K562 (cell line): ENCODE data around the gene KCNAB2. TPM values are rescaled to one million over a fixed set of nuclear protein-coding genes. Genes with fewer than 3 reads are reported as not detected.

ENCODE experiments used
- ATAC-seq: fragments of 200-7000 bp; cut with Tn5 transposase; 3 replicates; pipeline ENCODE4 v1.9.1; 2020; ENCODE audit warnings: moderate library complexity
- BruUV-seq: library from RNA; stranded (reverse); fragments of 400-500 nt; replicated peaks from 2 replicates; lab custom pipeline; 2021; lab: Mats Ljungman, UMichigan
- CTCF ChIA-PET: fragments of 300-600 bp; formaldehyde crosslinking; extraction: SDS; loops from one replicate; lab custom pipeline; 2021; ENCODE audit warnings: low intra/inter-chr PET ratio; lab: Yijun Ruan, JAX
- POLR2A ChIA-PET: fragments of 300-600, 350-650 bp; sonication (Branson Sonifier 250); formaldehyde crosslinking; extraction: SDS; loops from one replicate; lab custom pipeline; 2021; ENCODE audit warnings: antibody characterized with exemption, inconsistent platforms; lab: Yijun Ruan, JAX
- DNase-seq, 4 experiments: peaks; one replicate each; pipeline versions ENCODE4 v3.0.0 to v3.0.0-alpha.2; 2011 to 2018; ENCODE audit warnings: low spot score in 3 of 4, mixed read lengths in 3 of 4; ENCODE audit errors: extremely low read depth in 1 of 4
- FAIRE-seq: peaks from 2 replicates; lab custom pipeline; 2011; peaks lifted over from hg19 to GRCh38; lab: Jason Lieb, UNC
- H2AFZ ChIP-seq: 2 replicates; pipeline ENCODE4 v1.6.0; 2011; ENCODE audit warnings: low read depth, low read length, control low read depth, inconsistent platforms
- H3K27ac ChIP-seq: fragments of 200-600 bp; 3 replicates; pipeline ENCODE4 v1.8.0; 2011; ENCODE audit warnings: low read depth, mild to moderate bottlenecking, control low read depth, inconsistent platforms, low read length, moderate library complexity, mixed read lengths; ENCODE audit errors: extremely low read depth
- H3K27me3 ChIP-seq, 2 experiments: fragments of 300-600 bp in 1 of 2; 2 replicates in 1 of 2; 3 replicates in 1 of 2; pipeline versions ENCODE4 v1.6.0 to v1.8.0; 2011; ENCODE audit warnings: inconsistent platforms in 2 of 2, low read length in 2 of 2, mild to moderate bottlenecking in 1 of 2, mixed read lengths in 1 of 2, moderate library complexity in 1 of 2; ENCODE audit not compliant: control insufficient read depth in 2 of 2, insufficient read depth in 2 of 2
- H3K36me3 ChIP-seq: fragments of 300-600 bp; 3 replicates; pipeline ENCODE4 v1.8.0; 2011; ENCODE audit warnings: mild to moderate bottlenecking, low read length, inconsistent platforms; ENCODE audit not compliant: control insufficient read depth, insufficient read depth
- H3K4me1 ChIP-seq, 2 experiments: fragments of 200-600 bp in 1 of 2; replicated peaks in 1 of 2; 2 replicates in 1 of 2; 3 replicates in 1 of 2; pipeline versions ENCODE4 v1.5.1 to v1.8.0; 2011; ENCODE audit warnings: inconsistent platforms in 2 of 2, low read length in 2 of 2, mild to moderate bottlenecking in 1 of 2, mixed read lengths in 1 of 2, moderate library complexity in 1 of 2; ENCODE audit not compliant: control insufficient read depth in 2 of 2, insufficient read depth in 2 of 2
- H3K4me2 ChIP-seq: 2 replicates; pipeline ENCODE4 v1.6.1; 2011; ENCODE audit warnings: low read length, control low read depth, inconsistent platforms, mixed read lengths; ENCODE audit not compliant: insufficient read depth
- H3K4me3 ChIP-seq: fragments of 200-600 bp; sonication (generic), shearing (Covaris generic); 2 replicates; pipeline ENCODE4 v1.5.1; 2016; ENCODE audit warnings: control low read depth, inconsistent platforms
- H3K79me2 ChIP-seq: fragments of 200-600 bp; 3 replicates; pipeline ENCODE4 v1.8.0; 2011; ENCODE audit warnings: low read length, inconsistent platforms; ENCODE audit not compliant: control insufficient read depth, insufficient read depth
- H3K9ac ChIP-seq, 2 experiments: 2 replicates each; pipeline versions ENCODE4 v1.6.0 to v1.6.1; 2011; ENCODE audit warnings: low read depth in 2 of 2, low read length in 2 of 2, control low read depth in 1 of 2, inconsistent platforms in 1 of 2, mild to moderate bottlenecking in 1 of 2, mixed read lengths in 1 of 2; ENCODE audit not compliant: insufficient read depth in 1 of 2
- H3K9me1 ChIP-seq: one replicate; pipeline ENCODE4 v1.6.0; 2011; ENCODE audit warnings: inconsistent platforms, mild to moderate bottlenecking, low read length, moderate library complexity; ENCODE audit not compliant: control insufficient read depth, insufficient read depth
- H3K9me3 ChIP-seq: replicated peaks from 2 replicates; pipeline ENCODE4 v1.5.1; 2011; ENCODE audit warnings: low read depth, low read length, inconsistent platforms; ENCODE audit not compliant: control insufficient read depth, insufficient read depth
- H4K20me1 ChIP-seq: replicated peaks from 2 replicates; pipeline ENCODE4 v1.6.1; 2011; ENCODE audit warnings: low read length, inconsistent platforms, mixed read lengths; ENCODE audit not compliant: control insufficient read depth, insufficient read depth
- E4F1 ChIP-seq: fragments of 250-450 bp; sonication (Bioruptor Pico); IDR thresholded peaks from 2 replicates; pipeline ENCODE4 v1.5.0; 2021; ENCODE audit warnings: mild to moderate bottlenecking, borderline replicate concordance
- MCM2 ChIP-seq: fragments of 450-650 bp; IDR thresholded peaks from 2 replicates; pipeline ENCODE4 v1.6.1; 2017; ENCODE audit warnings: low read depth, mild to moderate bottlenecking
- ZBTB7A ChIP-seq: IDR thresholded peaks from 2 replicates; pipeline ENCODE4 v1.6.1; 2011; ENCODE audit warnings: low read depth, mild to moderate bottlenecking, low read length, moderate library complexity, borderline replicate concordance; ENCODE audit not compliant: control insufficient read depth
- ZNF274 ChIP-seq: IDR thresholded peaks from 2 replicates; pipeline ENCODE4 v1.6.1; 2011; ENCODE audit warnings: low read depth, mild to moderate bottlenecking, low read length, moderate library complexity, borderline replicate concordance
- WGBS: fragments of 100-300 bp; shearing (Covaris generic); methylation state at CpG from one replicate; pipeline ENCODE4 v1.1.6; 2016; ENCODE audit warnings: low coverage, mixed read lengths; ENCODE audit not compliant: insufficient coverage; ENCODE audit errors: missing lambda C conversion rate; 5-methylcytosine and 5-hydroxymethylcytosine counted together
- in situ Hi-C: fragments of 300-500 bp; cut with MboI; formaldehyde crosslinking; loops from 4 replicates; pipeline ENCODE4 v1.15.0; 2018; ENCODE audit warnings: inconsistent platforms, mixed read lengths
- intact Hi-C: fragments of 100-400 bp; cut with micrococcal nuclease; formaldehyde crosslinking; loops from 2 replicates; pipeline ENCODE4 v1.14.2; 2022
- polyA plus RNA-seq, 8 experiments: library from polyadenylated mRNA; depleted of rRNA in 4 of 8; stranded (reverse) in 5 of 8; unstranded in 3 of 8; fragments of >200 nt; fragmentation: Nextera tagmentation in 2 of 8; fragmentation: Illumina TruSeq in 1 of 8; extraction: Ambion mirVana in 2 of 8; extraction: Trizol in 1 of 8; gene quantifications; 2 replicates each; pipeline versions ENCODE4 v1.2.1 to v1.2.3, GENCODE V29; 2011 to 2014; ENCODE audit warnings: inconsistent platforms in 1 of 8, missing spikeins in 1 of 8
- total RNA-seq, 7 experiments: library from RNA; depleted of rRNA in 6 of 7; stranded (reverse); fragments of >200 nt in 6 of 7; fragmentation: Illumina TruSeq in 2 of 7; extraction: Trizol in 2 of 7; gene quantifications; 2 replicates each; pipeline versions ENCODE4 v1.2.1 to v1.2.3, GENCODE V29; 2011 to 2021; ENCODE audit warnings: low replicate concordance in 1 of 7

KCNAB2 gene
- total and polyA plus RNA-seq, 9 of the 15 experiments (the other 6 are each of a cell fraction or from before 2014, with no cell fraction given), result 1.8 to 15.8 (median 7.1) TPM

GRCh38 chr1:6086762-6087376 lies 41.2 kb downstream of the KCNAB2 start:
- POLR2A ChIA-PET, result interaction anchor here (0.6 to 2.0 kb wide), 5 partner anchors 10 to 17 kb away, joined by 3 to 5 read pairs (median 4); no protein-coding TSS in a partner anchor
- peaks cover 70 to 86% of the 10 kb centered on the region in 2 experiments for H3K27me3 ChIP-seq
- H3K4me3 ChIP-seq, result no peak overlapping the region
- WGBS, result 3% methylated on average over 12 of the region's 15 CpGs
- TF ChIP-seq E4F1 (CRISPR knock-in tag) (no peak), ZBTB7A (0 out of 2 replicates have a peak, but pooled peaks have one; percentile 18), MCM2 (no peak), ZNF274 (no peak)
- TF ChIP-seq, all 486 proteins: peak for 1
- no peak overlapping the region for H3K4me2 ChIP-seq
- H3K27ac ChIP-seq, result no peak overlapping the region
- H3K79me2 ChIP-seq, result no peaks in the 10 kb centered on the region
- no peaks in the 10 kb centered on the region for H3K9me1 ChIP-seq
- ATAC-seq (no peak), DNase-seq (no peak), FAIRE-seq (no peak)
- intact Hi-C loops, result no loop called here
- no peaks in the 10 kb centered on the region for H3K36me3 ChIP-seq
- no TSS peak for BruUV-seq
- H3K9ac ChIP-seq, result no peak overlapping the region
- peaks cover 47% of the 10 kb centered on the region for H4K20me1 ChIP-seq
- H3K9me3 ChIP-seq, result no peaks in the 10 kb centered on the region
- in situ Hi-C loops, result no loop called here
- H3K4me1 ChIP-seq, result peaks cover 0 to 24% of the 10 kb centered on the region in 2 experiments; a peak in 1 of 5 replicates
- CTCF ChIA-PET, result no interaction called here
- no peak overlapping the region for H2AFZ ChIP-seq
